Caco-2 (cell line): ENCODE measurements around the gene CYREN. TPM values are rescaled to one million over a fixed set of nuclear protein-coding genes. Genes with fewer than 3 reads are reported as not detected.

Experiments
- BruUV-seq: library from RNA; stranded (reverse); fragments of 400-500 nt; replicated peaks from 2 replicates; lab custom pipeline; 2021; lab: Mats Ljungman, UMichigan
- CTCF ChIA-PET: fragments of 300-600 bp; sonication (Branson Sonifier 250); formaldehyde crosslinking; loops from one replicate; lab custom pipeline; 2022; ENCODE audit warnings: antibody characterized with exemption; lab: Charles Lee
- POLR2A ChIA-PET: fragments of 300-600 bp; sonication (Branson Sonifier 250); formaldehyde crosslinking; loops from one replicate; lab custom pipeline; 2022; ENCODE audit warnings: antibody characterized with exemption; lab: Charles Lee
- DNase-seq, 2 experiments: peaks; one replicate each; pipeline versions ENCODE4 v3.0.0 to v3.0.0-alpha.2; 2020 to 2022
- H3K27me3 ChIP-seq: replicated peaks from 2 replicates; pipeline ENCODE4 v1.6.0; 2011; ENCODE audit warnings: low read length; ENCODE audit not compliant: control insufficient read depth, insufficient read depth
- H3K36me3 ChIP-seq: 2 replicates; pipeline ENCODE4 v1.5.1; 2011; ENCODE audit warnings: low read length; ENCODE audit not compliant: control insufficient read depth, insufficient read depth
- H3K4me1 ChIP-seq: fragments of 250-450 bp; sonication (Bioruptor Pico); 2 replicates; pipeline ENCODE4 v1.5.1; 2020; ENCODE audit warnings: mild to moderate bottlenecking
- H3K4me3 ChIP-seq: 2 replicates; pipeline ENCODE4 v1.5.1; 2011; ENCODE audit warnings: low read depth, mild to moderate bottlenecking, control low read depth, low read length
- H3K9me3 ChIP-seq: fragments of 250-450 bp; sonication (Bioruptor Pico); 2 replicates; pipeline ENCODE4 v1.5.1; 2020; ENCODE audit warnings: mild to moderate bottlenecking, moderate library complexity
- H3K27ac Mint-ChIP-seq: one replicate; pipeline ENCODE4 v1.8.0; 2022; ENCODE audit warnings: mixed read lengths; ENCODE audit not compliant: unreplicated experiment
- H3K27me3 Mint-ChIP-seq: one replicate; pipeline ENCODE4 v1.8.0; 2022; ENCODE audit warnings: mixed read lengths; ENCODE audit not compliant: insufficient read depth, unreplicated experiment
- H3K36me3 Mint-ChIP-seq: one replicate; pipeline ENCODE4 v1.8.0; 2022; ENCODE audit warnings: mild to moderate bottlenecking, mixed read lengths; ENCODE audit not compliant: insufficient read depth, unreplicated experiment
- H3K4me1 Mint-ChIP-seq: one replicate; pipeline ENCODE4 v1.8.0; 2022; ENCODE audit warnings: low read depth, mixed read lengths; ENCODE audit not compliant: unreplicated experiment
- H3K4me3 Mint-ChIP-seq: one replicate; pipeline ENCODE4 v1.8.0; 2022; ENCODE audit warnings: mild to moderate bottlenecking, moderate library complexity, mixed read lengths; ENCODE audit not compliant: unreplicated experiment
- H3K9me3 Mint-ChIP-seq: one replicate; pipeline ENCODE4 v1.8.0; 2022; ENCODE audit warnings: mixed read lengths; ENCODE audit not compliant: unreplicated experiment
- intact Hi-C: fragments of 100-400 bp; cut with micrococcal nuclease; formaldehyde crosslinking; loops from one replicate; pipeline ENCODE4 v1.10.0; 2022; ENCODE audit not compliant: unreplicated experiment
- total RNA-seq: library from RNA; stranded (reverse); gene quantifications from 2 replicates; pipeline ENCODE4 v1.2.3, GENCODE V29; 2022
- TF ChIP-seq, protein P1 (sequence below), 2 experiments: fragments of 200-600 bp in 1 of 2; IDR thresholded peaks; 1 replicate in 1 of 2; 2 replicates in 1 of 2; pipeline versions ENCODE4 v1.5.1 to v1.8.0; 2011 to 2022; ENCODE audit warnings: antibody characterized with exemption in 1 of 2, control low read depth in 1 of 2, inconsistent platforms in 1 of 2, low read depth in 1 of 2, low read length in 1 of 2, mild to moderate bottlenecking in 1 of 2, moderate library complexity in 1 of 2; ENCODE audit not compliant: insufficient read depth in 1 of 2, severe bottlenecking in 1 of 2, unreplicated experiment in 1 of 2

Gene CYREN
- total RNA-seq, 1 experiment from 2014 or later = 60.9 TPM

DNA sequence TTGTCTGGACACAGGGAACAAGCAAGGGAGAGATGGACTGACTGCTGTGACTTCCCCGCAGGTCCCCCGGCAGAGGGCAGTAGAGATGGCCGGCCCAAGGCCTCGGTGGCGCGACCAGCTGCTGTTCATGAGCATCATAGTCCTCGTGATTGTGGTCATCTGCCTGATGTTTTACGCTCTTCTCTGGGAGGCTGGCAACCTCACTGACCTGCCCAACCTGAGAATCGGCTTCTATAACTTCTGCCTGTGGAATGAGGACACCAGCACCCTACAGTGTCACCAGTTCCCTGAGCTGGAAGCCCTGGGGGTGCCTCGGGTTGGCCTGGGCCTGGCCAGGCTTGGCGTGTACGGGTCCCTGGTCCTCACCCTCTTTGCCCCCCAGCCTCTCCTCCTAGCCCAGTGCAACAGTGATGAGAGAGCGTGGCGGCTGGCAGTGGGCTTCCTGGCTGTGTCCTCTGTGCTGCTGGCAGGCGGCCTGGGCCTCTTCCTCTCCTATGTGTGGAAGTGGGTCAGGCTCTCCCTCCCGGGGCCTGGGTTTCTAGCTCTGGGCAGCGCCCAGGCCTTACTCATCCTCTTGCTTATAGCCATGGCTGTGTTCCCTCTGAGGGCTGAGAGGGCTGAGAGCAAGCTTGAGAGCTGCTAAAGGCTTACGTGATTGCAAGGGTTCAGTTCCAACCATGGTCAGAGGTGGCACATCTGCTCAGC lies 6.0 kb downstream of the CYREN start:
- Mint-ChIP-seq H3K9me3 (peaks cover 27% of the 10 kb centered on the region), H3K27ac (no peak overlapping the region), H3K36me3 (peaks cover 85% of the 10 kb centered on the region), H3K4me1 (peaks cover 25% of the 10 kb centered on the region), H3K4me3 (no peak overlapping the region), H3K27me3 (no peaks in the 10 kb centered on the region)
- intact Hi-C loops = no loop called here
- Histone ChIP-seq H3K9me3 (no peaks in the 10 kb centered on the region), H3K27me3 (no peaks in the 10 kb centered on the region), H3K4me3 (no peak overlapping the region), H3K36me3 (peaks cover 5% of the 10 kb centered on the region), H3K4me1 (peaks cover 19% of the 10 kb centered on the region)
- TF ChIP-seq, protein P1, sequence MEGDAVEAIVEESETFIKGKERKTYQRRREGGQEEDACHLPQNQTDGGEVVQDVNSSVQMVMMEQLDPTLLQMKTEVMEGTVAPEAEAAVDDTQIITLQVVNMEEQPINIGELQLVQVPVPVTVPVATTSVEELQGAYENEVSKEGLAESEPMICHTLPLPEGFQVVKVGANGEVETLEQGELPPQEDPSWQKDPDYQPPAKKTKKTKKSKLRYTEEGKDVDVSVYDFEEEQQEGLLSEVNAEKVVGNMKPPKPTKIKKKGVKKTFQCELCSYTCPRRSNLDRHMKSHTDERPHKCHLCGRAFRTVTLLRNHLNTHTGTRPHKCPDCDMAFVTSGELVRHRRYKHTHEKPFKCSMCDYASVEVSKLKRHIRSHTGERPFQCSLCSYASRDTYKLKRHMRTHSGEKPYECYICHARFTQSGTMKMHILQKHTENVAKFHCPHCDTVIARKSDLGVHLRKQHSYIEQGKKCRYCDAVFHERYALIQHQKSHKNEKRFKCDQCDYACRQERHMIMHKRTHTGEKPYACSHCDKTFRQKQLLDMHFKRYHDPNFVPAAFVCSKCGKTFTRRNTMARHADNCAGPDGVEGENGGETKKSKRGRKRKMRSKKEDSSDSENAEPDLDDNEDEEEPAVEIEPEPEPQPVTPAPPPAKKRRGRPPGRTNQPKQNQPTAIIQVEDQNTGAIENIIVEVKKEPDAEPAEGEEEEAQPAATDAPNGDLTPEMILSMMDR (IDR thresholded peaks at IDR 0.05; ENCODE audit: insufficient read depth in 1 of 2, low read depth in 1 of 2, low read length in 1 of 2, severe bottlenecking in 1 of 2, unreplicated experiment in 1 of 2) = no peak
- no TSS peak for BruUV-seq
- no peak for DNase-seq
- ChIA-PET CTCF (interaction anchor here (1.6 kb wide), 1 partner anchor 17 kb away, joined by 5 read pairs; the partner anchor contains the start of gene TMEM140), POLR2A (interaction anchor here (1.0 kb wide), 2 partner anchors 16 to 172 kb away, joined by 3 to 4 read pairs; partner anchors contain the start of gene TMEM140)

GRCh38 chr7:135162382-135163001 lies 8.0 kb downstream of the CYREN start:
- Mint-ChIP-seq H3K27ac (no peak overlapping the region), H3K27me3 (no peaks in the 10 kb centered on the region), H3K4me3 (no peak overlapping the region), H3K4me1 (peaks cover 19% of the 10 kb centered on the region), H3K9me3 (peaks cover 27% of the 10 kb centered on the region), H3K36me3 (peaks cover 65% of the 10 kb centered on the region)
- intact Hi-C loops = no loop called here
- DNase-seq = no peak
- TF ChIP-seq, protein P1 (IDR thresholded peaks at IDR 0.05; ENCODE audit: insufficient read depth in 1 of 2, low read depth in 1 of 2, low read length in 1 of 2, severe bottlenecking in 1 of 2, unreplicated experiment in 1 of 2) = no peak
- Histone ChIP-seq H3K9me3 (0 out of 2 replicates have a peak, but pooled peaks cover under 1% of the 10 kb centered on the region), H3K4me3 (no peak overlapping the region), H3K27me3 (no peaks in the 10 kb centered on the region), H3K4me1 (peaks cover 8% of the 10 kb centered on the region), H3K36me3 (peaks cover 5% of the 10 kb centered on the region)
- POLR2A ChIA-PET = no interaction called here
- CTCF ChIA-PET = no interaction called here
- no TSS peak for BruUV-seq

DNA sequence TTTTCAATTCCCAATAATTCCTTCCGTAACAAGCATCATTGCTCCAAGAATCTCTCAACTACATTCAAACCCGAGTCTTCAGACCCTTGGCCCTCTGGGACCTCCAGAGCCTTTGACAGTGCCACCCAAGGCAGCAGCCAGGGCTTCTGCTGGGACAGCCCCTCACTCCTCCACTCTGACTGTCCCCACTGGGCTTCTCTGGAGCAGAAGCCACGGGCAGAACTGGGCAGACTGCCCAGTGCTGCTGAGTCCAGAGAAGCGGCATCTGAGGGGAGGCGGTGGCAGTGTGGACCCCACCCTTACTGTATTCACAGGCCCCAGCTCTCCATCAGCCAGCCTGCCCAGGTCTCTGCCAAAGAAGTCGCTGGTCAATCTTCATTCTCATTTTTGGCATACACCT lies 8.8 kb downstream of the CYREN start:
- Mint-ChIP-seq H3K36me3 (peaks cover 64% of the 10 kb centered on the region), H3K4me3 (no peak overlapping the region), H3K27ac (no peak overlapping the region), H3K9me3 (peaks cover 34% of the 10 kb centered on the region), H3K27me3 (no peaks in the 10 kb centered on the region), H3K4me1 (peaks cover 19% of the 10 kb centered on the region)
- TF ChIP-seq, protein P1 (IDR thresholded peaks at IDR 0.05; ENCODE audit: insufficient read depth in 1 of 2, low read depth in 1 of 2, low read length in 1 of 2, severe bottlenecking in 1 of 2, unreplicated experiment in 1 of 2) = no peak
- DNase-seq = no peak
- CTCF ChIA-PET = no interaction called here
- no peak overlapping the region for H3K4me3 ChIP-seq
- POLR2A ChIA-PET = no interaction called here
- peaks cover 8% of the 10 kb centered on the region for H3K4me1 ChIP-seq
- BruUV-seq = no TSS peak
- intact Hi-C loops = no loop called here
- H3K36me3 ChIP-seq = peaks cover under 1% of the 10 kb centered on the region
- H3K9me3 ChIP-seq = peaks cover 8% of the 10 kb centered on the region; the same call in 1 of the 2 replicates
- no peaks in the 10 kb centered on the region for H3K27me3 ChIP-seq
